Measurements from ENCODE around the gene TAB3.

The TAB3 gene

GRCh38 chrX:30822764-30823163, 66.3 kb downstream of the TAB3 start:
- no peak overlapping the region for H3K27ac ChIP-seq (ENCODE audit: extremely low read depth, low read depth, low read length)
- no peak overlapping the region for H3K4me3 ChIP-seq (ENCODE audit: low read depth, low read length)
- no peak for TF ChIP-seq ZNF23 (tag by site-specific recombination; IDR thresholded peaks at IDR 0.05; ENCODE audit: borderline replicate concordance)
- no peak for TF ChIP-seq TRIM28 (IDR thresholded peaks at IDR 0.05; ENCODE audit: borderline replicate concordance, low read length)
- no peak for TF ChIP-seq BCL6B (tag by site-specific recombination; IDR thresholded peaks at IDR 0.05)
- TF ChIP-seq ZNF549 (tag by site-specific recombination; IDR thresholded peaks at IDR 0.05): no peak
- TF ChIP-seq ZNF426 (tag by site-specific recombination; IDR thresholded peaks at IDR 0.05): no peak
- no peak for TF ChIP-seq ZNF19 (tag by site-specific recombination; IDR thresholded peaks at IDR 0.05; ENCODE audit: low read depth)
- no peak for TF ChIP-seq ZNF837 (tag by site-specific recombination; IDR thresholded peaks at IDR 0.05)
- no peak for TF ChIP-seq ZNF48 (tag by site-specific recombination; IDR thresholded peaks at IDR 0.05)
- TF ChIP-seq MEIS1 (CRISPR knock-in tag; IDR thresholded peaks at IDR 0.05; ENCODE audit: borderline replicate concordance): no peak
- no peak for TF ChIP-seq ZNF155 (tag by site-specific recombination; IDR thresholded peaks at IDR 0.05)
- TF ChIP-seq ZNF610 (tag by site-specific recombination; IDR thresholded peaks at IDR 0.05; ENCODE audit: borderline replicate concordance): no peak
- TF ChIP-seq ZNF548 (tag by site-specific recombination; IDR thresholded peaks at IDR 0.05): no peak
- TF ChIP-seq ZNF138 (tag by site-specific recombination; IDR thresholded peaks at IDR 0.05; ENCODE audit: borderline replicate concordance): no peak
- TF ChIP-seq ZNF624 (tag by site-specific recombination; IDR thresholded peaks at IDR 0.05): no peak
- TF ChIP-seq ZNF658 (tag by site-specific recombination; IDR thresholded peaks at IDR 0.05): no peak
- TF ChIP-seq, protein P1, sequence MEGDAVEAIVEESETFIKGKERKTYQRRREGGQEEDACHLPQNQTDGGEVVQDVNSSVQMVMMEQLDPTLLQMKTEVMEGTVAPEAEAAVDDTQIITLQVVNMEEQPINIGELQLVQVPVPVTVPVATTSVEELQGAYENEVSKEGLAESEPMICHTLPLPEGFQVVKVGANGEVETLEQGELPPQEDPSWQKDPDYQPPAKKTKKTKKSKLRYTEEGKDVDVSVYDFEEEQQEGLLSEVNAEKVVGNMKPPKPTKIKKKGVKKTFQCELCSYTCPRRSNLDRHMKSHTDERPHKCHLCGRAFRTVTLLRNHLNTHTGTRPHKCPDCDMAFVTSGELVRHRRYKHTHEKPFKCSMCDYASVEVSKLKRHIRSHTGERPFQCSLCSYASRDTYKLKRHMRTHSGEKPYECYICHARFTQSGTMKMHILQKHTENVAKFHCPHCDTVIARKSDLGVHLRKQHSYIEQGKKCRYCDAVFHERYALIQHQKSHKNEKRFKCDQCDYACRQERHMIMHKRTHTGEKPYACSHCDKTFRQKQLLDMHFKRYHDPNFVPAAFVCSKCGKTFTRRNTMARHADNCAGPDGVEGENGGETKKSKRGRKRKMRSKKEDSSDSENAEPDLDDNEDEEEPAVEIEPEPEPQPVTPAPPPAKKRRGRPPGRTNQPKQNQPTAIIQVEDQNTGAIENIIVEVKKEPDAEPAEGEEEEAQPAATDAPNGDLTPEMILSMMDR (tag by site-specific recombination; IDR thresholded peaks at IDR 0.05): no peak
- no peak for TF ChIP-seq OVOL3 (tag by site-specific recombination; IDR thresholded peaks at IDR 0.05)
- TF ChIP-seq ZNF350 (tag by site-specific recombination; IDR thresholded peaks at IDR 0.05): no peak
- POLR2A ChIA-PET: no interaction called here
- CTCF ChIA-PET: interaction anchor here (0.6 to 1.1 kb wide), 4 partner anchors 9 to 1112 kb away, joined by 3 to 5 read pairs (median 3); no protein-coding TSS in a partner anchor
- H3K4me1 ChIP-seq (ENCODE audit: control insufficient read depth, insufficient read depth, low read length): no peaks in the 10 kb centered on the region
- no peaks in the 10 kb centered on the region for H3K36me3 ChIP-seq (ENCODE audit: control insufficient read depth in 2 of 2, insufficient read depth in 1 of 2, low read length in 2 of 2)
- no peaks in the 10 kb centered on the region for H3K9me3 ChIP-seq (ENCODE audit: control insufficient read depth, insufficient read depth, low read depth, low read length)

DNA sequence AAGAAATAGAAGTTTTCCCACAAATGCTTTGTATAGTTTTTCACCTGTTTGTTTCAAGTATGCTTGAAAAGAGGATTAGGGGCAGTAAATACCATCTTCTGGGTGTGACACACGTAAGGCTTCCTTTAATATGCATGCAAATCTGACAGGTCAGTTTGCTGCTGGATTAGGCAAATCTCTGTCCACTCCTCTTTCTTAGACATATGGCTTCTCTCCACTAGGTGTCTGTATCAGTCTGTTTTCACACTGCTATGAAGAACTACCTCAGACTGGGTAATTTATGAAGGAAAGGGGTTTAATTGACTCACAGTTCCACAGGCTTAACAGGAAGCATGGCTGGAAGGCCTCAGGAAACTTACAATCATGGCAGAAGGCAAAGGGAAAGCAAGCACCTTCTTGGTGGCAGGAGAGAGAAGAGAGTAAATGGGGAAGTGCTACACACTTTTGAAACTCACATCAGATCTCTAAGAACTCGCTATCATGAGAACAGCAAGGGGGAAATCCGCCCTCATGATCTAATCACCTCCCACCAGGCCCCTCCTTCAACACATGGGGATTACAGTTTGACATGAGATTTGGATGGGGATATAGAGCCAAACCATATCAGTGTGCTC, 66.9 kb downstream of the TAB3 start:
- TF ChIP-seq ZNF654 (tag by site-specific recombination; IDR thresholded peaks at IDR 0.05; ENCODE audit: low read depth) (peak; percentile 27; the same call in 1 of the 2 replicates), SALL2 (tag by site-specific recombination; IDR thresholded peaks at IDR 0.05; ENCODE audit: borderline replicate concordance) (no peak)
- POLR2A ChIA-PET: no interaction called here
- Histone ChIP-seq H3K27ac (ENCODE audit: extremely low read depth, low read depth, low read length) (no peak overlapping the region), H3K4me3 (ENCODE audit: low read depth, low read length) (no peak overlapping the region), H3K4me1 (ENCODE audit: control insufficient read depth, insufficient read depth, low read length) (no peaks in the 10 kb centered on the region), H3K9me3 (ENCODE audit: control insufficient read depth, insufficient read depth, low read depth, low read length) (no peaks in the 10 kb centered on the region), H3K36me3 (ENCODE audit: control insufficient read depth in 2 of 2, insufficient read depth in 1 of 2, low read length in 2 of 2) (no peaks in the 10 kb centered on the region)
- CTCF ChIA-PET: interaction anchor here (0.6 to 1.1 kb wide), 3 partner anchors 87 to 1112 kb away, joined by 3 to 5 read pairs (median 4); no protein-coding TSS in a partner anchor

- no peaks in the 10 kb centered on the region for H3K9me3 ChIP-seq (ENCODE audit: control insufficient read depth, insufficient read depth, low read depth, low read length)
- no peaks in the 10 kb centered on the region for H3K4me1 ChIP-seq (ENCODE audit: control insufficient read depth, insufficient read depth, low read length)
- H3K36me3 ChIP-seq (ENCODE audit: control insufficient read depth in 2 of 2, insufficient read depth in 1 of 2, low read length in 2 of 2): no peaks in the 10 kb centered on the region
- H3K27ac ChIP-seq (ENCODE audit: extremely low read depth, low read depth, low read length): no peak overlapping the region
- no peak overlapping the region for H3K4me3 ChIP-seq (ENCODE audit: low read depth, low read length)
- ChIA-PET POLR2A (no interaction called here), CTCF (interaction anchor here (0.7 to 0.8 kb wide), 2 partner anchors 86 to 136 kb away, joined by 3 to 4 read pairs; no protein-coding TSS in a partner anchor)
- TF ChIP-seq REST (tag by site-specific recombination; IDR thresholded peaks at IDR 0.05) (no peak), ZNF654 (tag by site-specific recombination; IDR thresholded peaks at IDR 0.05; ENCODE audit: low read depth) (0 out of 2 replicates have a peak, but pooled peaks have one; percentile 3)
Observed at GRCh38 chrX:30821116-30821515, 67.9 kb downstream of the TAB3 start.

Measured in HEK293 (cell line).